ENCODE measurements around the gene KCNK16. TPM values are rescaled to one million over a fixed set of nuclear protein-coding genes. Genes with fewer than 3 reads are reported as not detected.

KCNK16 gene
- total and polyA plus RNA-seq, 2 of the 4 experiments (the other 2 are of a cell fraction) = not detected

- BruUV-seq (replicated peaks) = no TSS peak
- intact Hi-C loops (cut with micrococcal nuclease) (no loop called here), in situ Hi-C loops (cut with MboI; ENCODE audit: low sequenced_read_pairs) (no loop called here), dilution Hi-C loops (cut with HindIII; ENCODE audit: low sequenced_read_pairs, unreplicated experiment) (no loop called here)
- TF ChIP-seq MAFK (IDR thresholded peaks at IDR 0.05; ENCODE audit: low read depth, low read length) (no peak), SMC3 (IDR thresholded peaks at IDR 0.05; ENCODE audit: low read depth, low read length) (no peak), MAZ (IDR thresholded peaks at IDR 0.05; ENCODE audit: borderline replicate concordance, low read depth, low read length) (no peak), RAD21 (IDR thresholded peaks at IDR 0.05; ENCODE audit: low read length) (no peak), ELK1 (IDR thresholded peaks at IDR 0.05; ENCODE audit: borderline replicate concordance, low read depth, low read length) (no peak), CHD1 (IDR thresholded peaks at IDR 0.05; ENCODE audit: low read depth, low read length) (no peak), FOS (IDR thresholded peaks at IDR 0.05; ENCODE audit: low read depth, low read length) (no peak), POLR2A (IDR thresholded peaks at IDR 0.05; ENCODE audit: low read depth, low read length) (no peak), CEBPB (IDR thresholded peaks at IDR 0.05; ENCODE audit: low read depth, low read length) (no peak), RFX5 (IDR thresholded peaks at IDR 0.05; ENCODE audit: low read depth, low read length) (no peak), CTCF (conservative IDR thresholded peaks at IDR 0.05; ENCODE audit: low read depth, low read length) (no peak), NFE2L2 (IDR thresholded peaks at IDR 0.05; ENCODE audit: low read depth, low read length) (no peak), BHLHE40 (IDR thresholded peaks at IDR 0.05; ENCODE audit: low read depth, low read length) (no peak), MXI1 (IDR thresholded peaks at IDR 0.05; ENCODE audit: borderline replicate concordance, low read depth, low read length) (no peak), USF2 (IDR thresholded peaks at IDR 0.05; ENCODE audit: low read depth, low read length) (no peak), RCOR1 (IDR thresholded peaks at IDR 0.05; ENCODE audit: insufficient replicate concordance, low read length) (no peak)
- Histone ChIP-seq H4K8ac (ENCODE audit: low read depth in 2 of 2, low read length in 2 of 2) (no peak overlapping the region), H3K27ac (ENCODE audit: insufficient read depth, low read length) (no peak overlapping the region), H2BK5ac (ENCODE audit: low read depth, low read length, poor library complexity, severe bottlenecking) (no peak overlapping the region), H3K4me3 (ENCODE audit: insufficient read depth, low read depth, low read length) (no peak overlapping the region), H2BK20ac (ENCODE audit: low read depth, low read length) (no peak overlapping the region), H3K4ac (ENCODE audit: low read depth, low read length) (no peak overlapping the region), H2AFZ (replicated peaks; ENCODE audit: low read length, poor library complexity) (no peak overlapping the region), H3K18ac (ENCODE audit: low read depth, low read length) (no peak overlapping the region), H3K4me2 (ENCODE audit: low read depth, low read length) (no peak overlapping the region), H3K79me1 (ENCODE audit: low read depth in 1 of 2, low read length in 2 of 2) (no peaks in the 10 kb centered on the region), H3K36me3 (ENCODE audit: control insufficient read depth, insufficient read depth, low read length) (no peaks in the 10 kb centered on the region), H2AK9ac (replicated peaks; ENCODE audit: low read depth, low read length, poor library complexity) (no peak overlapping the region), H2BK120ac (ENCODE audit: low read depth, low read length) (no peak overlapping the region), H4K5ac (ENCODE audit: low read depth, low read length) (no peak overlapping the region), H2AK5ac (ENCODE audit: low read depth, low read length) (no peak overlapping the region), H3K9me1 (ENCODE audit: insufficient read depth, low read length) (no peaks in the 10 kb centered on the region), H3K14ac (replicated peaks; ENCODE audit: low read depth, low read length) (no peak overlapping the region), H3K9me3 (ENCODE audit: control insufficient read depth, insufficient read depth, low read length) (no peaks in the 10 kb centered on the region), H4K91ac (ENCODE audit: insufficient read depth, low read depth, low read length) (no peak overlapping the region), H3K56ac (ENCODE audit: extremely low read depth, insufficient read depth, low read length) (no peak overlapping the region), H3K9ac (ENCODE audit: low read depth, low read length) (no peak overlapping the region), H2BK15ac (ENCODE audit: low read depth, low read length) (no peak overlapping the region), H4K20me1 (ENCODE audit: insufficient read depth, low read length) (no peaks in the 10 kb centered on the region), H3K23ac (ENCODE audit: low read depth, low read length) (no peak overlapping the region), H3K27me3 (ENCODE audit: control insufficient read depth, insufficient read depth, low read length) (no peaks in the 10 kb centered on the region), H3K4me1 (ENCODE audit: control insufficient read depth, insufficient read depth, low read length) (no peaks in the 10 kb centered on the region)
- 70% methylated on average over 2 of the region's 6 CpGs; no CpG with 5 or more reads in 1 of the 2 experiments for WGBS, 2 experiments (ENCODE audit: extremely low coverage in 2 of 2, insufficient read length in 1 of 2)
- CTCF ChIA-PET = no interaction called here
- POLR2A ChIA-PET (ENCODE audit: unreplicated experiment) = no interaction called here
- ATAC-seq (ENCODE audit: low read depth) = no peak
- DNase-seq = no peak
These were observed 49.1 kb downstream of the KCNK16 start for GRCh38 chr6:39273406-39273821.

All from IMR-90 (cell line).